GM18519 (cell line): ENCODE data around the gene IFI44L.

Experiments used
- ATAC-seq: cut with Tn5 transposase; IDR thresholded peaks from one replicate; pipeline ENCODE4 v1.9.1; 2021; ENCODE audit warnings: mild to moderate bottlenecking, moderate library complexity; ENCODE audit not compliant: unreplicated experiment, low FRiP score

The IFI44L gene

DNA sequence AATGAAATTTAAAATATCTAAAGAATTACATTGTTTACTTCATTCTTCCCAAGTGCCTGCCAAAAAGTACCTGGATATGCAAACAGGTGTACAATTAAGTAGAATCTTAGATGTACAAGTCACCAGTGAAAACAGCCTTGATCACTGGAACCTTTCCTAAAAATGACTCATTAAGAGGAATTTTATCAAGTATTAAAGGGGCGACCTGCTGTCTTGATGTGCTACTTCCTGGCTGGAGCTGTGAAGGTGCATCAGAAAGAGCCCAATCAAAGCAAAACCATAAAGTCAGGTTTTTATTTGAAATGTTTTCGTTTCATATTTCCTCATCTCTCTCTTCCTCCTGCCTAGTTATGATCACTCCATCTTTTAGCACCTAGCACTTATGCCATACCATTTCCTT is 62.8 kb downstream of the IFI44L start:
- ATAC-seq, result no peak

DNA sequence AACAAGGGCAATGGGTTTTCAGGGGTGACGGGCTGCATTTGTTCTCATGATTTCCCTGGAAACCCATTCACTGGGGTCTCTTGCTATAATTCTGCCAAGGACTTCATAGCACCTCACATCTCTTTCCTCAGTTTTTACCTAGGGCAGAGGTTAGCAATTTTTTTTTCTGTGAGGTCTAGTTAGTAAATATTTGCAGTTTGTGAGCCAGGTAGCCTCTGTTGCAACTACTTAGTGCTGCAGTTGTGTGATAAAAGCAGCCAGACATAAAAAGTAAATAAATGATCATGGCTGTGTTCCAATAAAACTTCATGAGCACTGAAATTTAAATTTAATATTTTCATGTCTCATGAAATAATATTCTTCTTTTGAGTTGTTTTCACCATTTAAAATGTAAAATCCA is 67.1 kb downstream of the IFI44L start:
- no peak for ATAC-seq

DNA sequence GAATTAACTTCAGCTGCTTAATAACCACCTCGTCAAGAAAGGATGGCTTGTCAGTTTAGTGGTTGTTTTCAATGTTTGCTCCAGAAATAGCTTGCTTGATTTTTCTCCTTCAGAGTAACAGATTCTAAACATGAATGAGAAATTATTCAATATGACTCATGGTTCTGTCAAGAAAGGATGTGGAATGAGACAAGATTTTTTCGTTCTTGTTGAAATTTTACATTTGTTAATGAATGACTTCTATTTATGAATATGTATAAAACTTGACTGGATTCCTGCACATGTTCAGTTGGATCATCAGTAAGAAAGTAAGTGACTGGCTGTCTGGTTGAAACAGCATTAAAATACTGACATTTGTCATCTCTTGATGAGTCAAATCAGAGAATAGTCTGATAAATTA is 67.7 kb downstream of the IFI44L start:
- no peak for ATAC-seq

DNA sequence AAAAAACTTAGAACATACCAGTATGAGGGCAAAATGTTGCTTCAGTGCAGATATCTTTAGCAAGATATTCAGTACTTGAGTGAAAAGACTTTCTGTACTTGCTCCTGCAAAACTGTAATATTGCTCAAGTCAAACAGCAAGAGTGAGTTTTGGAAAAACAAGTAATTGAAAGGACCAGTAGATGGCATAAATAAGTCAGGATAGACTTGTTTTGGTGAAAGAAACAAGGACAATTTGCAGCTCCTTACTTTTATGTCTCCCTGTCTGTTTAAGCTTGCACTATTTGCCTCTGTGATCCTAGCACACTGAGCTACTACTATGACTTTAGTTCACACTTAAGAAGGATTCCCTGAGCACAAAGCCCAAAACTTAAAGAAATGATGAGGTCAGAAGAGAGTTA is 68.4 kb downstream of the IFI44L start:
- no peak for ATAC-seq

DNA sequence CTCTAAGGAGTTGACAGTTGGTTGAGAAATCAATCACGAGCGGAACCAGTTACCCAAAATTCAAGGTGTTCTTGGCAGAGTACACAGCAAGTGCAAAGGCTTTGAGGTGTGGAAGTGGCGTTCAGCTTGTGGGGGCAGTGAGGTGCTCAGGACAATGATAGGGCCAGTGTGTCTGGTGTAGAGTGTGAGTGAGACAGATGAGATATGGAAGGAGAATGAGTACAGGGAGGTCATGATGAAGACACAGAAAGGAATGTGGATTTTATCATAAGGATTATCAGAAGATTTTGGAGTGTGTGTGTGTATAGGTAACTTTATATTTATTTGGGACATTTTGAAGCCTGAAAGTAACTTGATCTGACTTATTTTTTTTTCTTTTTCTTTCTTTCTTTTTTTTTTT is 70.3 kb downstream of the IFI44L start:
- no peak for ATAC-seq

DNA sequence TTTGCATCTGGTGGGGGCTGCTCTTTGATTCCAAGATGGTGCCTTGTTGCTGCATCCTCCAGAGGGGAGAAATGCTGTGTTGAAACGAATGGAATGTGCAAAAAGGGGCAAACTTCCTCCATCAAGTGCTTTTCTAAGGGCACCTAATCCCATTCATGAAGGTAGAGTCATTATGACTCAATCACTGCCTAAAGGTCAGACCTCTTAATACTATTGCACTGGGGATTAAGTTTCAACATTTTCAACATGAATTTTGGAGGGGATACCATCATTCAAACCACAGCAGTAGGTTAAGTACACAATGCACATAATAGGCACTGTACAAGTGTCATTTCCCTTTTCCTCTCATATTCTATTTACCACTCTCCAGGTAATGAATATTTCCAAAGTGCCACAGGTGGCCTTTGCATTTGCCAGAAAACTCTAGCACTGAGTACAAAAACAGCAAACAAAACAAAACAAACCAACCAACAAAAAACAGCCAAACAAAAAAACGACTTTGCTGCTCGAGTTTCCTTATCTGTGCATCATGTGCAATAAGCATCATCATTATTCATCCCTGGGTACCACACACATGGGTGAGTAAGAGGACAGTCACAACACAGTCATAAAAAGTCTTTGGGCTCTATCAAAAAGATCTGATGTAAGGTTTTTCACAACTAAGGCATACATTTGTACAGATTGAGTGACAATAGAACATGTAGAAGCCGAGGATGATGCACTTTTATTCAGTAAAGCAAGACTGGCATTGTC is 71.9 kb downstream of the IFI44L start:
- no peak for ATAC-seq
